ENCODE data around the gene TMEM147. TPM values are rescaled to one million over a fixed set of nuclear protein-coding genes. Genes with fewer than 3 reads are reported as not detected.

The TMEM147 gene
- total RNA-seq, 1 donor from 2014 or later = 104 TPM

DNA sequence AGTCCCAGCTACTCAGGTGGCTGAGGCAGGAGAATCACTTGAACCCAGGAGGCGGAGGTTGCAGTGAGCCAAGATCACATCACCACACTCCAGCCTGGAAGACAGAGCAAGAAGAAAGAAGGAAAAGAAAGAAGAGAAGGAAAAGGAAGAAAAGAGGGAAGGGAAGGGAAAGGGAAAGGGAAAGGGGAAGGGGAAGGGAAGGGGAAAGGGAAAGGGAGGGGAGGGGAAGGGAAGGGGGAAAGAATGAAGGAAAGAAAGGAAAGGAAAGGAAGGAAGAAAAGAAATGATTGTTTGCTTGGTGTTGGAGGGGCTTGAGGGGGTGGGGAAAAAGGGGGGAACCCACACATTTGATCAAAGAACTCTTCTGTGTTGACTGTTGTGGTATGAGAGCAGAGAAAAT, 50.5 kb downstream of the TMEM147 start:
- Histone ChIP-seq H3K36me3 (no peaks in the 10 kb centered on the region), H3K27me3 (no peaks in the 10 kb centered on the region), H3K9me3 (no peaks in the 10 kb centered on the region), H3K4me3 (no peak overlapping the region), H3K4me1 (no peaks in the 10 kb centered on the region), H3K27ac (no peak overlapping the region)
- DNase-seq (ENCODE audit: extremely low spot score in 2 of 2) = no peak
- TF ChIP-seq POLR2A (IDR thresholded peaks at IDR 0.05) = no peak
- TF ChIP-seq, protein P1, sequence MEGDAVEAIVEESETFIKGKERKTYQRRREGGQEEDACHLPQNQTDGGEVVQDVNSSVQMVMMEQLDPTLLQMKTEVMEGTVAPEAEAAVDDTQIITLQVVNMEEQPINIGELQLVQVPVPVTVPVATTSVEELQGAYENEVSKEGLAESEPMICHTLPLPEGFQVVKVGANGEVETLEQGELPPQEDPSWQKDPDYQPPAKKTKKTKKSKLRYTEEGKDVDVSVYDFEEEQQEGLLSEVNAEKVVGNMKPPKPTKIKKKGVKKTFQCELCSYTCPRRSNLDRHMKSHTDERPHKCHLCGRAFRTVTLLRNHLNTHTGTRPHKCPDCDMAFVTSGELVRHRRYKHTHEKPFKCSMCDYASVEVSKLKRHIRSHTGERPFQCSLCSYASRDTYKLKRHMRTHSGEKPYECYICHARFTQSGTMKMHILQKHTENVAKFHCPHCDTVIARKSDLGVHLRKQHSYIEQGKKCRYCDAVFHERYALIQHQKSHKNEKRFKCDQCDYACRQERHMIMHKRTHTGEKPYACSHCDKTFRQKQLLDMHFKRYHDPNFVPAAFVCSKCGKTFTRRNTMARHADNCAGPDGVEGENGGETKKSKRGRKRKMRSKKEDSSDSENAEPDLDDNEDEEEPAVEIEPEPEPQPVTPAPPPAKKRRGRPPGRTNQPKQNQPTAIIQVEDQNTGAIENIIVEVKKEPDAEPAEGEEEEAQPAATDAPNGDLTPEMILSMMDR (IDR thresholded peaks at IDR 0.05) = no peak
- no peak for TF ChIP-seq POLR2AphosphoS5 (IDR thresholded peaks at IDR 0.05; ENCODE audit: insufficient read depth in 1 of 2, low read depth in 1 of 2)
- intact Hi-C loops (cut with DNase I) = no loop called here

DNA sequence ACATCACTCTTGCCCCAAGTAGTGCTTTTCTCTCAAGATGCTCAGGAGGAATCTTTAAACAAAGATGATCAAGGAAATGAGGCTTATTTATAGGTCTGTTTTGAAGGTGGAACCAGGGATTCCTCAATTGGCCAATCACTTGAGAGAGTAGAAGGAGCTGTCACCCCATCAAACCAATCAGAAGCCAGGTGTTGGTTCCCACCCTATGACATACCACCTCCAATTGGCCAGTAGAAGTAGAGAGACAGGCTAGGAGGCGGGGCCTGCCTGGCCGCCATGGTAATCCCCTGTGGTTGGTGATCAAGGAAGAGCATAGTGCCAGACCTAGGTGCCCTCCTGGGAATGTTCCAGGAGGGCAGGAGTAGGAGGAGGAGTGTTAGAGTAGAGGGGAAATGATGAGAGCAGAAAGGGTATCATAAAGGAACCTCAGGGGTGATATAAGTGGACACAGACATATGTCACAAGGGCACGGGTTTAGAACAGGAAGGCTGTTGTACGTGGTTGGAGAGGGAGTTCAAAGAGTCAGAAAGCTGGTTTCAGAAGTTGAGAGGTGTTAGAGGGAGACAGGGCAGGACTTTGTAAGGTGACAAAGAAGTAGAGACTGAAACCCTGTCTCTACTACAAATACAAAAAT, 51.1 kb downstream of the TMEM147 start:
- Histone ChIP-seq H3K36me3 (no peaks in the 10 kb centered on the region), H3K4me3 (no peak overlapping the region), H3K4me1 (no peaks in the 10 kb centered on the region), H3K27ac (no peak overlapping the region), H3K9me3 (no peaks in the 10 kb centered on the region), H3K27me3 (no peaks in the 10 kb centered on the region)
- DNase-seq (ENCODE audit: extremely low spot score in 2 of 2) = no peak
- TF ChIP-seq POLR2AphosphoS5 (IDR thresholded peaks at IDR 0.05; ENCODE audit: insufficient read depth in 1 of 2, low read depth in 1 of 2) = no peak
- TF ChIP-seq, protein P1 (IDR thresholded peaks at IDR 0.05) = no peak
- TF ChIP-seq POLR2A (IDR thresholded peaks at IDR 0.05) = no peak
- intact Hi-C loops (cut with DNase I) = no loop called here

Other genes starting within 250 kb of the TMEM147 start
- gene CD22, start 216.4 kb upstream of the TMEM147 start, total RNA-seq = 7.6 TPM
- gene FFAR1, start 197.7 kb upstream of the TMEM147 start, total RNA-seq = not detected
- gene FFAR3, start 187.2 kb upstream of the TMEM147 start, total RNA-seq = not detected
- not detected for gene GPR42, start 174.6 kb upstream of the TMEM147 start, total RNA-seq
- not detected for gene FFAR2, start 97.4 kb upstream of the TMEM147 start, total RNA-seq
- 687 TPM for gene KRTDAP, start 55.2 kb upstream of the TMEM147 start, total RNA-seq
- 237 TPM for gene DMKN, start 32.0 kb upstream of the TMEM147 start, total RNA-seq
- gene SBSN, start 17.3 kb upstream of the TMEM147 start, total RNA-seq = 162 TPM
- gene GAPDHS, start 12.2 kb upstream of the TMEM147 start, total RNA-seq = not detected
- not detected for gene ATP4A, start 18.0 kb downstream of the TMEM147 start, total RNA-seq
- not detected for gene PMIS2, start 40.5 kb downstream of the TMEM147 start, total RNA-seq
- gene HAUS5, start 67.1 kb downstream of the TMEM147 start, total RNA-seq = 11.0 TPM
- gene RBM42, start 83.4 kb downstream of the TMEM147 start, total RNA-seq = 54.3 TPM
- gene ETV2, start 96.1 kb downstream of the TMEM147 start, total RNA-seq = not detected
- gene COX6B1, start 102.7 kb downstream of the TMEM147 start, total RNA-seq = 265 TPM
- gene UPK1A, start 120.9 kb downstream of the TMEM147 start, total RNA-seq = 9.1 TPM
- gene ZBTB32, start 158.9 kb downstream of the TMEM147 start, total RNA-seq = not detected
- 16.0 TPM for gene KMT2B, start 172.4 kb downstream of the TMEM147 start, total RNA-seq
- gene IGFLR1, start 196.8 kb downstream of the TMEM147 start, total RNA-seq = 7.4 TPM
- 6.6 TPM for gene U2AF1L4, start 199.8 kb downstream of the TMEM147 start, total RNA-seq
- 28.2 TPM for gene PSENEN, start 200.0 kb downstream of the TMEM147 start, total RNA-seq
- 11.3 TPM for gene LIN37, start 202.9 kb downstream of the TMEM147 start, total RNA-seq
- gene HSPB6, start 211.4 kb downstream of the TMEM147 start, total RNA-seq = 238 TPM
- 13.8 TPM for gene PROSER3, start 212.6 kb downstream of the TMEM147 start, total RNA-seq
- gene ARHGAP33, start 229.9 kb downstream of the TMEM147 start, total RNA-seq = 35.4 TPM